Measurements from ENCODE around the gene TLE6. TPM values are rescaled to one million over a fixed set of nuclear protein-coding genes. Genes with fewer than 3 reads are reported as not detected.

Gene TLE6
- polyA plus RNA-seq, 1 experiment = 0.26 TPM

- Histone ChIP-seq H3K4me3 (ENCODE audit: low read depth, low read length) (no peak overlapping the region), H3K36me3 (ENCODE audit: control insufficient read depth, insufficient read depth, low read length) (no peaks in the 10 kb centered on the region), H3K27me3 (ENCODE audit: control insufficient read depth, insufficient read depth, low read length) (peaks cover 2% of the 10 kb centered on the region)
- ChIA-PET POLR2A (no interaction called here), CTCF (interaction anchor here (0.7 kb wide), 1 partner anchor 51 kb away, joined by 3 read pairs; no protein-coding TSS in a partner anchor)
- TF ChIP-seq CTCF (IDR thresholded peaks at IDR 0.05; ENCODE audit: insufficient read depth, low read depth, low read length) = no peak
- no peak for DNase-seq (ENCODE audit: low read depth)
These were observed 24.0 kb downstream of the TLE6 start for GRCh38 chr19:3001235-3001800.

DNA sequence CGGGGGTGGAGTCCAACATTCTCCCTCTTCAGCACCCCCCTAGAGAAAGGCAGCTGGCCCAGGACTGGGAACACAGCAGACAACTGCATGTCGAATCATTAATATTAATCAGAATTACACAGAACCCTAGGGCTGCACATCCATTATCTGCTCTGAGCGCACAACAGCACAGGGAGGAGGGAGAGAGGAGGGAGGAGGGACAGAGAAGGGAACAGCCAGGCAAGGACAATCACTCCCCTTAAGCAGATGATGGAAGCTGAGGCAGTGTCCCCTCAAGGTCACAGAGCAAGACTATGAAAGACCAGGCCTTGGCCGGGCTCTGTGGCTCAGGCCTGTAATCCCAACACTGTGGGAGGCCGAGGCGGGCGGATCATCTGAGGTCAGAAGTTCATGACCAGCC is 25.7 kb downstream of the TLE6 start:
- TF ChIP-seq CTCF (IDR thresholded peaks at IDR 0.05; ENCODE audit: insufficient read depth, low read depth, low read length) = no peak
- Histone ChIP-seq H3K27me3 (ENCODE audit: control insufficient read depth, insufficient read depth, low read length) (peaks cover 2% of the 10 kb centered on the region; the same call in 1 of the 2 replicates), H3K4me3 (ENCODE audit: low read depth, low read length) (no peak overlapping the region), H3K36me3 (ENCODE audit: control insufficient read depth, insufficient read depth, low read length) (no peaks in the 10 kb centered on the region)
- no peak for DNase-seq (ENCODE audit: low read depth)
- ChIA-PET CTCF (interaction anchor here (0.6 kb wide), 1 partner anchor 165 kb away, joined by 3 read pairs; no protein-coding TSS in a partner anchor), POLR2A (no interaction called here)

- peaks cover 2% of the 10 kb centered on the region for H3K27me3 ChIP-seq (ENCODE audit: control insufficient read depth, insufficient read depth, low read length)
- no peak for TF ChIP-seq CTCF (IDR thresholded peaks at IDR 0.05; ENCODE audit: insufficient read depth, low read depth, low read length)
- no peak for DNase-seq (ENCODE audit: low read depth)
- POLR2A ChIA-PET = no interaction called here
- no peaks in the 10 kb centered on the region for H3K36me3 ChIP-seq (ENCODE audit: control insufficient read depth, insufficient read depth, low read length)
- H3K4me3 ChIP-seq (ENCODE audit: low read depth, low read length) = no peak overlapping the region
- CTCF ChIA-PET = interaction anchor here (0.9 to 1.3 kb wide), 3 partner anchors 16 to 54 kb away, joined by 3 read pairs; no protein-coding TSS in a partner anchor
These were observed 27.2 kb downstream of the TLE6 start for GRCh38 chr19:3004522-3004921.

GRCh38 chr19:3005345-3005744 is 28.0 kb downstream of the TLE6 start:
- TF ChIP-seq CTCF (IDR thresholded peaks at IDR 0.05; ENCODE audit: insufficient read depth, low read depth, low read length) = no peak
- CTCF ChIA-PET = interaction anchor here (1.3 kb wide), 1 partner anchor 16 kb away, joined by 3 read pairs; no protein-coding TSS in a partner anchor
- POLR2A ChIA-PET = no interaction called here

GRCh38 chr19:3006075-3006767 is 28.9 kb downstream of the TLE6 start:
- ChIA-PET CTCF (no interaction called here), POLR2A (no interaction called here)
- DNase-seq (ENCODE audit: low read depth) = no peak
- TF ChIP-seq CTCF (IDR thresholded peaks at IDR 0.05; ENCODE audit: insufficient read depth, low read depth, low read length) = no peak
- Histone ChIP-seq H3K36me3 (ENCODE audit: control insufficient read depth, insufficient read depth, low read length) (no peaks in the 10 kb centered on the region), H3K27me3 (ENCODE audit: control insufficient read depth, insufficient read depth, low read length) (peaks cover 2% of the 10 kb centered on the region), H3K4me3 (ENCODE audit: low read depth, low read length) (no peak overlapping the region)

More at GRCh38 chr19:3005345-3005744, 28.0 kb downstream of the TLE6 start:
- no peak overlapping the region for H3K4me3 ChIP-seq (ENCODE audit: low read depth, low read length)
- H3K27me3 ChIP-seq (ENCODE audit: control insufficient read depth, insufficient read depth, low read length) = peaks cover 2% of the 10 kb centered on the region
- no peak for DNase-seq (ENCODE audit: low read depth)
- H3K36me3 ChIP-seq (ENCODE audit: control insufficient read depth, insufficient read depth, low read length) = no peaks in the 10 kb centered on the region
